Stimulated activated CD8-positive, alpha-beta memory T cell treated with anti-CD3 and anti-CD28 coated beads, Interleukin-12 subunit alpha, Interleukin-12 subunit beta, amount 100 ng/mL, for 1 hour (primary cell): ENCODE data around the gene XPNPEP3.
"Not testable (repeated sequence)": the region's sequence is repeated elsewhere in the genome, so short reads cannot be mapped to it uniquely, and the experiment has no call there.

Experiments used
- DNase-seq: peaks from one replicate; pipeline ENCODE4 v3.0.0-alpha.2; 2020; ENCODE audit warnings: low read depth

XPNPEP3 gene

GRCh38 chr22:40856513-40857308 lies at the start of gene XPNPEP3, which contains the start of gene ST13:
XPNPEP3 (plus strand) TSS chr22:40857148; CDS start chr22:40857182, 34 bp downstream.
ST13 (minus strand) TSS chr22:40856639; CDS start chr22:40856540, 99 bp downstream.
- peak; percentile 94 for DNase-seq

- DNase-seq, result no peak
These were observed 48.7 kb upstream of the XPNPEP3 start for GRCh38 chr22:40808018-40808841.

- DNase-seq, result no peak
These were observed 43.0 kb upstream of the XPNPEP3 start for GRCh38 chr22:40813912-40814315.

- no peak for DNase-seq
These were observed 39.2 kb upstream of the XPNPEP3 start for GRCh38 chr22:40817737-40818136.

- DNase-seq, result no peak
These were observed 38.7 kb upstream of the XPNPEP3 start for GRCh38 chr22:40818192-40818746.

GRCh38 chr22:40818747-40819598 lies 38.0 kb upstream of the XPNPEP3 start, which contains the start of gene SLC25A17:
SLC25A17 (minus strand) TSS chr22:40819346; CDS start chr22:40819248, 98 bp downstream.
- DNase-seq, result peak; percentile 77

- no peak for DNase-seq
These were observed 37.3 kb upstream of the XPNPEP3 start for GRCh38 chr22:40819599-40820140.

GRCh38 chr22:40823426-40823825 lies 33.5 kb upstream of the XPNPEP3 start:
- DNase-seq, result no peak

- not testable (repeated sequence) for DNase-seq
These were observed 30.7 kb upstream of the XPNPEP3 start for GRCh38 chr22:40826292-40826691.

GRCh38 chr22:40826984-40827741 lies 29.8 kb upstream of the XPNPEP3 start:
- no peak for DNase-seq

GRCh38 chr22:40829131-40829530 lies 27.8 kb upstream of the XPNPEP3 start:
- no peak for DNase-seq

- no peak for DNase-seq
These were observed 22.3 kb upstream of the XPNPEP3 start for GRCh38 chr22:40834619-40835018.

GRCh38 chr22:40838486-40838885 lies 18.5 kb upstream of the XPNPEP3 start:
- no peak for DNase-seq

- no peak for DNase-seq
These were observed 12.0 kb upstream of the XPNPEP3 start for GRCh38 chr22:40844951-40845350.

- DNase-seq, result not testable (repeated sequence)
These were observed 11.1 kb upstream of the XPNPEP3 start for GRCh38 chr22:40845816-40846215.

- DNase-seq, result no peak
These were observed 3.6 kb upstream of the XPNPEP3 start for GRCh38 chr22:40853333-40853732.

GRCh38 chr22:40853961-40854360 lies 3.0 kb upstream of the XPNPEP3 start:
- no peak for DNase-seq

GRCh38 chr22:40855071-40855978 lies 1.6 kb upstream of the XPNPEP3 start:
- DNase-seq, result no peak

GRCh38 chr22:40855979-40856512 lies 902 bp upstream of the XPNPEP3 start:
- DNase-seq, result no peak
